Vagina (tissue), 2 donors: ENCODE results near the gene C6orf118. TPM values are rescaled to one million over a fixed set of nuclear protein-coding genes. Genes with fewer than 3 reads are reported as not detected.
A peak's percentile ranks its signal among the peaks of the same experiment; 100 is the strongest.

Experiments used
- DNase-seq, 2 donors: peaks; one replicate each; pipeline ENCODE4 v3.0.0-alpha.2; 2017; ENCODE audit errors: extremely low spot score in 2 of 2
- H3K27ac ChIP-seq: fragments of 200-600 bp; sonication (generic); one replicate; pipeline ENCODE4 v1.5.1; 2019
- H3K27me3 ChIP-seq: fragments of 200-600 bp; sonication (generic); one replicate; pipeline ENCODE4 v1.5.1; 2019
- H3K36me3 ChIP-seq, 2 donors: fragments of 200-600 bp; sonication (generic); one replicate each; pipeline ENCODE4 v1.5.1; 2017 to 2019
- H3K4me1 ChIP-seq: fragments of 200-600 bp; sonication (generic); one replicate; pipeline ENCODE4 v1.5.1; 2019
- H3K4me3 ChIP-seq, 2 donors: fragments of 200-600 bp; sonication (generic); 1 replicate in 1 of 2; 2 replicates in 1 of 2; pipeline ENCODE4 v1.5.1; 2016 to 2019
- H3K9me3 ChIP-seq: fragments of 200-600 bp; sonication (generic); one replicate; pipeline ENCODE4 v1.5.1; 2019
- CTCF ChIP-seq, 3 experiments: fragments of 450-650 bp in 2 of 3; fragments of 200-600 bp in 1 of 3; sonication (generic) in 1 of 3; IDR thresholded peaks; one replicate each; pipeline ENCODE4 v1.5.1; 2017 to 2019; ENCODE audit warnings: antibody characterized with exemption in 3 of 3, mild to moderate bottlenecking in 2 of 3, moderate library complexity in 2 of 3
- POLR2A ChIP-seq, 2 donors: fragments of 450-650 bp; IDR thresholded peaks; one replicate each; pipeline ENCODE4 v1.6.1; 2017; ENCODE audit warnings: antibody characterized with exemption in 2 of 2, mild to moderate bottlenecking in 2 of 2, moderate library complexity in 2 of 2
- POLR2AphosphoS5 ChIP-seq, 2 donors: sonication (generic); formaldehyde crosslinking; IDR thresholded peaks; one replicate each; pipeline ENCODE4 v1.9.0; 2017; ENCODE audit warnings: antibody characterized with exemption in 2 of 2, mild to moderate bottlenecking in 2 of 2, low read depth in 1 of 2; ENCODE audit not compliant: insufficient read depth in 1 of 2
- intact Hi-C: fragments of 100-400 bp; cut with DNase I; formaldehyde crosslinking; loops from one replicate; pipeline ENCODE4 v1.15.1; 2023
- total RNA-seq: library from RNA; depleted of rRNA; stranded (reverse); fragments of >200 nt; gene quantifications from one replicate; pipeline ENCODE4 v1.2.3, GENCODE V29; 2016

Gene C6orf118
- total RNA-seq, 1 donor from 2014 or later: not detected

- intact Hi-C loops: no loop called here
- no peaks in the 10 kb centered on the region for H3K9me3 ChIP-seq
- no peak for TF ChIP-seq POLR2A (IDR thresholded peaks at IDR 0.05)
- TF ChIP-seq CTCF (IDR thresholded peaks at IDR 0.05): no peak
- no peak for TF ChIP-seq POLR2AphosphoS5 (IDR thresholded peaks at IDR 0.05; ENCODE audit: insufficient read depth in 1 of 2, low read depth in 1 of 2)
Observed at GRCh38 chr6:165245701-165246100, 63.7 kb downstream of the C6orf118 start.

GRCh38 chr6:165245287-165245686 lies 64.1 kb downstream of the C6orf118 start:
- DNase-seq: no peak
- Histone ChIP-seq H3K36me3 (no peaks in the 10 kb centered on the region), H3K27me3 (no peaks in the 10 kb centered on the region), H3K4me3 (no peak overlapping the region), H3K27ac (no peak overlapping the region), H3K4me1 (no peaks in the 10 kb centered on the region), H3K9me3 (no peaks in the 10 kb centered on the region)
- intact Hi-C loops: no loop called here
- TF ChIP-seq CTCF (IDR thresholded peaks at IDR 0.05): peak in 1 of 3 experiments; percentile 11
- no peak for TF ChIP-seq POLR2AphosphoS5 (IDR thresholded peaks at IDR 0.05; ENCODE audit: insufficient read depth in 1 of 2, low read depth in 1 of 2)
- TF ChIP-seq POLR2A (IDR thresholded peaks at IDR 0.05): no peak

More at GRCh38 chr6:165245701-165246100, 63.7 kb downstream of the C6orf118 start:
- H3K36me3 ChIP-seq: no peaks in the 10 kb centered on the region
- H3K4me3 ChIP-seq: no peak overlapping the region
- DNase-seq: no peak
- H3K4me1 ChIP-seq: no peaks in the 10 kb centered on the region
- no peak overlapping the region for H3K27ac ChIP-seq
- no peaks in the 10 kb centered on the region for H3K27me3 ChIP-seq

GRCh38 chr6:165244524-165245247 lies 64.7 kb downstream of the C6orf118 start:
- intact Hi-C loops: loop anchor here (5.0 kb wide), 1 partner anchor 1068 kb away; no protein-coding TSS in a partner anchor
- no peaks in the 10 kb centered on the region for H3K9me3 ChIP-seq
- TF ChIP-seq POLR2A (IDR thresholded peaks at IDR 0.05) (no peak), POLR2AphosphoS5 (IDR thresholded peaks at IDR 0.05; ENCODE audit: insufficient read depth in 1 of 2, low read depth in 1 of 2) (no peak), CTCF (IDR thresholded peaks at IDR 0.05) (no peak)

GRCh38 chr6:165243801-165244200 lies 65.6 kb downstream of the C6orf118 start:
- H3K9me3 ChIP-seq: no peaks in the 10 kb centered on the region
- H3K27me3 ChIP-seq: no peaks in the 10 kb centered on the region
- H3K27ac ChIP-seq: no peak overlapping the region
- no peak for DNase-seq
- H3K4me3 ChIP-seq: no peak overlapping the region
- TF ChIP-seq POLR2AphosphoS5 (IDR thresholded peaks at IDR 0.05; ENCODE audit: insufficient read depth in 1 of 2, low read depth in 1 of 2) (no peak), CTCF (IDR thresholded peaks at IDR 0.05) (no peak), POLR2A (IDR thresholded peaks at IDR 0.05) (no peak)
- no peaks in the 10 kb centered on the region for H3K36me3 ChIP-seq
- H3K4me1 ChIP-seq: no peaks in the 10 kb centered on the region
- intact Hi-C loops: loop anchor here (5.0 kb wide), 1 partner anchor 1068 kb away; no protein-coding TSS in a partner anchor

More at GRCh38 chr6:165244524-165245247, 64.7 kb downstream of the C6orf118 start:
- Histone ChIP-seq H3K27ac (no peak overlapping the region), H3K4me3 (no peak overlapping the region), H3K36me3 (no peaks in the 10 kb centered on the region), H3K4me1 (no peaks in the 10 kb centered on the region), H3K27me3 (no peaks in the 10 kb centered on the region)
- DNase-seq: no peak

GRCh38 chr6:165236326-165236725 lies 73.1 kb downstream of the C6orf118 start:
- TF ChIP-seq CTCF (IDR thresholded peaks at IDR 0.05): no peak
- TF ChIP-seq POLR2A (IDR thresholded peaks at IDR 0.05): no peak
- no peak for TF ChIP-seq POLR2AphosphoS5 (IDR thresholded peaks at IDR 0.05; ENCODE audit: insufficient read depth in 1 of 2, low read depth in 1 of 2)
- intact Hi-C loops: no loop called here
- Histone ChIP-seq H3K4me3 (no peak overlapping the region), H3K27ac (no peak overlapping the region), H3K36me3 (no peaks in the 10 kb centered on the region), H3K4me1 (no peaks in the 10 kb centered on the region), H3K27me3 (no peaks in the 10 kb centered on the region), H3K9me3 (no peaks in the 10 kb centered on the region)
- DNase-seq: no peak
